ENCODE data around the gene FHL1. TPM values are rescaled to one million over a fixed set of nuclear protein-coding genes. Genes with fewer than 3 reads are reported as not detected.

FHL1 gene
- 10 to 100 TPM in 1 of 2 donors, 1 to 10 TPM in 1; 8.8 to 18.7 TPM for total RNA-seq
- 10 to 100 TPM; 11.3 to 20.2 TPM for polyA plus RNA-seq

- peak within 1 kb of the TSS in 1 of 2 donors; percentile 22 for H3K9ac ChIP-seq (ENCODE audit: low read depth in 1 of 2, low read length in 2 of 2)
- under 1% methylated on average over 71 of the region's 84 CpGs for WGBS
Measured at GRCh38 chrX:136147315-136147901, at the start of gene FHL1. Gene FHL1, plus strand, starts transcription at chrX:136147533.

DNA sequence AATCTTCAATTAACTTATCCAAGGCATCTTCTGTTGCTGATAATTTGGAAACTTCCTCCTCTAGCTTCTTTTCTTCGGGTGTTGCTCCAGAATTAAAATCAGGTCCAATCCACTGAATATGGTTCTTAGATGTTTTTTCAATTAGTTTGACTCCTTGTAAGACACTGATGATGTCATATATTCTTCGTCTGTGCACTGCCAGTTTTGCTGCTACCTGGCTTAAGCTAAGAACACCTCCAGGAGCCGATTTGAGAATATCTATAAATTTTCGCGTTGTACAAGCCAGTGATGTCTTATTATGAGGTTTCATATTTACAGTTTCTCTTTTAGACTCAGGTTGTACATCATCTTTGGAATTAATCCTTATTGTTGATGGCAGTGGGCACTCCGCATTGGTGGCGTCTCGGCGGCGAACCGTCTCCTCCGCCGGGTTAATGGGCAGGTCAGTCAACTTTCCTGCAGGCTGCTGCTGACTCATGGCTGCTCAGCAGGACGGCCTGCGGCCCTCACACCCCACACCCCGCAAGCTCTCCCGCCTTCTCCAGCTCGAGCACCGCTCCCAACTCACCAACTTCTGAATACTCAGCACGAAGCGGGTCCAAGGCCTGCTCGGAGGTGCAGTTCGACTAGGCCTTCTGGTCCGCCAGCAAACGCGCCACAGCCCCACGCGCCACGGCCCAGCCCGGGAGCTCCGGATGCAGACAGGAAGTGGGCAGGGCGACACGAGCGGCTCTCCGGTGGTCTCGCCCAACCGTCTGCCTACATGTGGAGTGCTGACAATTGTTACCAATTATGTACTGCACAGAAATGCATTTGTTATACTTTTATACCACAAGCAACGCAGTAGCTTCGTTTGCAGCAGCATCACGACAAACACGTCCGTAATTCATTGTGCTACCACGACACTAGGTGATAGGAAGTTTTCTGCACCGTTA lies 49.2 kb upstream of the FHL1 start:
- Histone ChIP-seq H3K27me3 (ENCODE audit: control insufficient read depth in 4 of 4, insufficient read depth in 4 of 4, low read length in 3 of 4) (no peaks in the 10 kb centered on the region), H3K9ac (ENCODE audit: low read depth in 1 of 2, low read length in 2 of 2) (no peak overlapping the region), H3K36me3 (ENCODE audit: control insufficient read depth in 4 of 4, insufficient read depth in 3 of 4, low read depth in 1 of 4, low read length in 3 of 4) (no peaks in the 10 kb centered on the region), H3K4me3 (ENCODE audit: low read depth in 1 of 3, low read length in 3 of 3) (no peak overlapping the region), H3K27ac (ENCODE audit: low read depth in 1 of 2, low read length in 2 of 2) (no peak overlapping the region), H3K9me3 (ENCODE audit: control insufficient read depth in 4 of 4, low read length in 3 of 4) (no peaks in the 10 kb centered on the region), H3K4me1 (ENCODE audit: control insufficient read depth in 4 of 4, insufficient read depth in 4 of 4, low read length in 3 of 4) (no peaks in the 10 kb centered on the region)
- WGBS: 93% methylated on average over 44 of the region's 44 CpGs
- no peak for DNase-seq (ENCODE audit: low spot score)
- TF ChIP-seq HNF4A (conservative IDR thresholded peaks at IDR 0.05): no peak
- TF ChIP-seq ZBTB33 (IDR thresholded peaks at IDR 0.05): no peak
- TF ChIP-seq HNF4G (IDR thresholded peaks at IDR 0.05): no peak
- no peak for TF ChIP-seq TAF1 (conservative IDR thresholded peaks at IDR 0.05)
- no peak for TF ChIP-seq CTCF (IDR thresholded peaks at IDR 0.05; ENCODE audit: low read depth, low read length, missing input control)
- TF ChIP-seq, protein P1, sequence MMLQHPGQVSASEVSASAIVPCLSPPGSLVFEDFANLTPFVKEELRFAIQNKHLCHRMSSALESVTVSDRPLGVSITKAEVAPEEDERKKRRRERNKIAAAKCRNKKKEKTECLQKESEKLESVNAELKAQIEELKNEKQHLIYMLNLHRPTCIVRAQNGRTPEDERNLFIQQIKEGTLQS (IDR thresholded peaks at IDR 0.05): no peak
- TF ChIP-seq NR2F2 (IDR thresholded peaks at IDR 0.05): no peak

More at GRCh38 chrX:136147315-136147901, at the start of gene FHL1:
- no peaks in the 10 kb centered on the region for H3K36me3 ChIP-seq (ENCODE audit: control insufficient read depth in 4 of 4, insufficient read depth in 3 of 4, low read depth in 1 of 4, low read length in 3 of 4)
- peak within 1 kb of the TSS; percentile 32 to 73 (median 65) for H3K4me3 ChIP-seq (ENCODE audit: low read depth in 1 of 3, low read length in 3 of 3)
- H3K27ac ChIP-seq (ENCODE audit: low read depth in 1 of 2, low read length in 2 of 2): peak within 1 kb of the TSS; percentile 56 to 71
- TF ChIP-seq NR2F2 (IDR thresholded peaks at IDR 0.05) (no peak), HNF4A (conservative IDR thresholded peaks at IDR 0.05) (no peak), FOXA1 (IDR thresholded peaks at IDR 0.05) (no peak), RXRA (IDR thresholded peaks at IDR 0.05) (no peak), ZBTB33 (IDR thresholded peaks at IDR 0.05) (no peak), TAF1 (conservative IDR thresholded peaks at IDR 0.05) (no peak), HNF4G (IDR thresholded peaks at IDR 0.05) (no peak), MAX (IDR thresholded peaks at IDR 0.05) (no peak), GABPA (IDR thresholded peaks at IDR 0.05 in 1 of 2, conservative IDR thresholded peaks at IDR 0.05 in 1 of 2) (no peak), CTCF (IDR thresholded peaks at IDR 0.05; ENCODE audit: low read depth, low read length, missing input control) (no peak), SP1 (IDR thresholded peaks at IDR 0.05) (no peak), FOXA2 (IDR thresholded peaks at IDR 0.05) (no peak), RAD21 (IDR thresholded peaks at IDR 0.05) (no peak)
- TF ChIP-seq, protein P1 (IDR thresholded peaks at IDR 0.05): no peak
- no peaks in the 10 kb centered on the region for H3K9me3 ChIP-seq (ENCODE audit: control insufficient read depth in 4 of 4, low read length in 3 of 4)
- DNase-seq (ENCODE audit: low spot score): no peak
- H3K27me3 ChIP-seq (ENCODE audit: control insufficient read depth in 4 of 4, insufficient read depth in 4 of 4, low read length in 3 of 4): peaks cover 0 to 3% (median 0%) of the 10 kb centered on the region in 4 donors
- peaks cover 0 to 5% (median 2%) of the 10 kb centered on the region in 4 donors for H3K4me1 ChIP-seq (ENCODE audit: control insufficient read depth in 4 of 4, insufficient read depth in 4 of 4, low read length in 3 of 4)
